Peyer's patch (tissue), 4 donors: ENCODE data around the gene NMUR1. TPM values are rescaled to one million over a fixed set of nuclear protein-coding genes. Genes with fewer than 3 reads are reported as not detected.

ENCODE experiments used
- DNase-seq, 3 donors: peaks; one replicate each; pipeline ENCODE4 v3.0.0-alpha.2; 2017 to 2019
- H3K27ac ChIP-seq, 4 donors: fragments of 200-600 bp; sonication (generic); one replicate each; pipeline ENCODE4 v1.5.1; 2016 to 2019
- H3K27me3 ChIP-seq, 2 donors: fragments of 200-600 bp; sonication (generic); one replicate each; pipeline ENCODE4 v1.5.1; 2019
- H3K36me3 ChIP-seq, 3 donors: fragments of 200-600 bp; sonication (generic); one replicate each; pipeline ENCODE4 v1.5.1; 2016 to 2019
- H3K4me1 ChIP-seq, 4 donors: fragments of 200-600 bp; sonication (generic); one replicate each; pipeline ENCODE4 v1.5.1; 2016 to 2019
- H3K4me3 ChIP-seq, 4 donors: fragments of 200-600 bp; sonication (generic); 1 replicate in 3 of 4; 2 replicates in 1 of 4; pipeline ENCODE4 v1.5.1; 2016 to 2019; ENCODE audit warnings: mild to moderate bottlenecking in 1 of 4
- H3K9me3 ChIP-seq, 4 donors: fragments of 200-600 bp; sonication (generic); one replicate each; pipeline ENCODE4 v1.5.1; 2016 to 2019; ENCODE audit warnings: mild to moderate bottlenecking in 1 of 4
- CTCF ChIP-seq, 6 experiments: fragments of 450-650 bp in 4 of 6; fragments of 200-600 bp in 2 of 6; sonication (generic) in 1 of 6; IDR thresholded peaks; one replicate each; pipeline ENCODE4 v1.5.1; 2017 to 2019; ENCODE audit warnings: antibody characterized with exemption in 6 of 6, mild to moderate bottlenecking in 3 of 6, moderate library complexity in 1 of 6
- POLR2A ChIP-seq, 2 donors: fragments of 450-650 bp; IDR thresholded peaks; one replicate each; pipeline ENCODE4 v1.5.1; 2017; ENCODE audit warnings: antibody characterized with exemption in 2 of 2, mild to moderate bottlenecking in 2 of 2, moderate library complexity in 2 of 2
- total RNA-seq, 4 donors: library from RNA; depleted of rRNA; stranded (reverse); fragments of >200 nt; gene quantifications; one replicate each; pipeline ENCODE4 v1.1.0, GENCODE V29; 2016

The NMUR1 gene
- total RNA-seq, 4 donors from 2014 or later = 0.53 to 3.1 (median 0.80) TPM; not detected in 1

DNA sequence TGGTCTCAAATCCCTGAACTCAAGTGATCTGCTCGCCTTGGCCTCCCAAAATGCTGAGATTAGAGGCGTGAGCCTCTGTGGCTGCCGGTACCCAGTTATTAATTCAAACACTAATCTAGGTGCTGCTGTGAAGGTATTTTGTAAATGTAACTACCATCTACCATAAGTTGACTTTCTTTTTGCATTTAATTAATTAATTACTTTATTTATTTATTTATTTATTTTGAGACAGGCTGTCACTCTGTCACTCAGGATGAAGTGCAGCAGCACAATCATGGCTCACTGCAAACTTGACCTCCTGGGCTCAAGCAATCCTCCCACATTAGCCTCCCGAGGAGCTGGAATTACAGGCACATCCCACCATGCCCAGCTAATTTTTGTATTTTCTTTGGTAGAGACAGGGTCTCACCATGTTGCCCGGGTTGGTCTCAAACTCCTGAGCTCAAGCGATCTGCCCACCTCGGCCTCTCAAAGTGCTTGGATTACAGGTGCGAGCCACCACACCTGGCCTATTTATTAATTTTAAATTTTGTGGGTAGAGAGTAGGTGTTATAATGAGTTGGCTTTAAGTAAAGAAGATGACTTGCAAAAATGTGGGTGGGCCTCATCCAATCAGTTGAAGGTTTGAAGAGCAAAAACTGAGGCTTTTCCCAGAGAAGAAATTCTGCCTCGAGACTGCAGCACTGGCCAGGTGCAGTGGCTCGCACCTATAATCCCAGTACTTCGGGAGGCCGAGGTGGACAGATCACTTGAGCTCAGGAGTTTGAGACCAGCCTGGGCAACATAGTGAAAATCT is 17.3 kb upstream of the NMUR1 start:
- Histone ChIP-seq H3K4me3 (no peak overlapping the region), H3K27ac (no peak overlapping the region), H3K4me1 (peaks cover 0 to 18% (median 7%) of the 10 kb centered on the region in 4 donors), H3K27me3 (no peaks in the 10 kb centered on the region), H3K36me3 (no peaks in the 10 kb centered on the region), H3K9me3 (no peaks in the 10 kb centered on the region)
- DNase-seq = no peak
- TF ChIP-seq POLR2A (IDR thresholded peaks at IDR 0.05) = no peak
- no peak for TF ChIP-seq CTCF (IDR thresholded peaks at IDR 0.05)

DNA sequence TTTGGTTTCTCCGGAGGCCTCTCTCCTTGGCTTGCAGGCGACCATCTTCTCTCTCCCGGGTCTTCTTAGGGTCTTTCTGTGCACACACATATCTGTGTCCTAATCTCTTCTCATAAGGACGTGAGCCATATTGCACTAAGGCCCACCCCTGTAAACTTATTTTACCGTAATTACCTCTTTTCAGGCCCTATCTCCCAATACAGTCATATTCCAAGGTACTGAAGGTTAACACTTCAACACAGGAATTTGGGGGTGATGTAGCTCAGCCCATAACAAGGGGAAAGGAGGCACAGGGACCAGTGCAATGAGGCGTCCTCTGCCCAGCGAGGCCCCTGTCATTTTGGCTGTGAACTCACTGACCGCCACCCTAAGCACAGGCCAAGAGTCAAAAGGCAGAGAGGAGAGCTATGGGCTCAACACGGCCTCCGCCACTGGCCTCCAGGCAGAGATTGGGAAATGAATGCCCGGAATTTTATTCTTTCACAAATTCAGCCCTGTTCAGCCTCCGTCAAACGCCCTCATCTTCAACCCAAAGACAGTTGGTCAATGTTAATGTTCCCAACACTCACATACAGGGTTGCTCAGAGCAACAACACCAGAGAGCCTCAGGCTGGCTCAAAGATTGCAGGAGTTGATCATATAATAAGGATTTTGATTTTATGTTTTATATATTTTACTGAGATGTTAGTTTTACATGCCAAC is 15.9 kb upstream of the NMUR1 start:
- peak overlapping the region in 3 of 4 donors; percentile 63 to 71 (median 66) for H3K27ac ChIP-seq
- peaks cover 0 to 18% (median 7%) of the 10 kb centered on the region in 4 donors for H3K4me1 ChIP-seq
- TF ChIP-seq CTCF (IDR thresholded peaks at IDR 0.05) = no peak
- no peak for TF ChIP-seq POLR2A (IDR thresholded peaks at IDR 0.05)
- no peak for DNase-seq
- H3K27me3 ChIP-seq = no peaks in the 10 kb centered on the region
- H3K36me3 ChIP-seq = no peaks in the 10 kb centered on the region
- no peak overlapping the region for H3K4me3 ChIP-seq
- H3K9me3 ChIP-seq = no peaks in the 10 kb centered on the region

DNA sequence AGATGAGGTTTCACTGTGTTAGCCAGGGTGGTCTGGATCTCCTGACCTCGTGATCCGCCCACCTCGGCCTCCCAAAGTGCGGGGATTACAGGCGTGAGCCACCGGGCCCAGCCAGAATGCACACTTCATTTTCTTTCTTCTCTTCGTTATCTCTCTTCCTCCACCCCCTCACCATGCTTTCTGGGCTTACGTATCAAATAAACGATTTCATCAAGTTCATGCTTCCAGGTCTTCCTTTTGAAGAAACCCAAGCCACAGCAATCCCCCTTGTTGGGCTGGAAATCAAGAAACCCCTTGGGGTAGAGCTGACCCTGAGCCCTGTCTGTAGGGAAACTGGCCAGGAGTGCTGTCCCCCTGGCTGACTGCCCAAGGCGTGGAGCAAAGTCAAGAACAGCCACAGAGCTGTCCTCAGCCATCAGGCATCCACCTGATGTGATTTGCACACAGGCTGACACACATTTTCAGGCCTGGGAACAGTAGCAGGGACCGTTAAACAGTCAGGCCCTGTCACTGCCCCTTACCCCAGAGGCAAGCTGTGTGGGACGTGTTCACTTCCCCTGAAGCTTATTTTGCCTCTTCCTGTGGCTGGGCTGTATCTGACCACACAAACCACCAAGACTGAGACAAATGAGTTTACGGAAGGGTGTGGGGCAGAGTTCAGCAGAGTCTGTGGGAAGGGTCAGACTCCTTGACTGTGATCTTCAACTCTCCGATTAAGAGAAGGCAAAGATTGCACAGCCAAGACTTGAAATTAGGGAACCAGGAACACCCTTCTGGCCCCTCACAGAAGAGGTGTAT is 15.1 kb upstream of the NMUR1 start:
- no peaks in the 10 kb centered on the region for H3K27me3 ChIP-seq
- no peak overlapping the region for H3K4me3 ChIP-seq
- H3K27ac ChIP-seq = peak overlapping the region; percentile 35 to 71 (median 64)
- H3K4me1 ChIP-seq = peaks cover 0 to 18% (median 7%) of the 10 kb centered on the region in 4 donors
- no peak for TF ChIP-seq CTCF (IDR thresholded peaks at IDR 0.05)
- DNase-seq = peak in 2 of 3 donors; percentile 76 to 88
- no peaks in the 10 kb centered on the region for H3K36me3 ChIP-seq
- H3K9me3 ChIP-seq = no peaks in the 10 kb centered on the region

DNA sequence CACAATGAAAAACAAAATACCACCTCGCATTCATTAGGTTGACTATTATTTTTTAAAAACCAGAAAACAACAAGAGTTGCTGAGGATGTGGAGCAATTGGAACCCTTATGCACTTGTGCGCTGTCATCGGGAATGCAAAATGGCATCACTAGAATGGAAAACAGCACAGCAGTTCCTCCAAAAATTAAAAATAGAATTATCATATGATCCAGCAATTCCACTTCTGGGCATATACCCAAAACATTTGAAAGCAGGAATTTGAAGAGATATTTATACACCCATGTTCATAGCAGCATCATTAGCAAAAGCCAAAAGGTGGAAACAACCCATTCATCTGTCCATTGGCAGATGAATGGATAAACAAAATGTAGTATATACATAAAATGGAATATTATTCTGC is 11.9 kb upstream of the NMUR1 start:
- H3K27me3 ChIP-seq = no peaks in the 10 kb centered on the region
- no peak for DNase-seq
- no peak for TF ChIP-seq CTCF (IDR thresholded peaks at IDR 0.05)
- no peak for TF ChIP-seq POLR2A (IDR thresholded peaks at IDR 0.05)
- H3K4me1 ChIP-seq = peaks cover 0 to 18% (median 7%) of the 10 kb centered on the region in 4 donors
- H3K9me3 ChIP-seq = no peaks in the 10 kb centered on the region
- peak overlapping the region in 2 of 4 donors; percentile 13 to 59 for H3K27ac ChIP-seq
- no peaks in the 10 kb centered on the region for H3K36me3 ChIP-seq
- H3K4me3 ChIP-seq = no peak overlapping the region

DNA sequence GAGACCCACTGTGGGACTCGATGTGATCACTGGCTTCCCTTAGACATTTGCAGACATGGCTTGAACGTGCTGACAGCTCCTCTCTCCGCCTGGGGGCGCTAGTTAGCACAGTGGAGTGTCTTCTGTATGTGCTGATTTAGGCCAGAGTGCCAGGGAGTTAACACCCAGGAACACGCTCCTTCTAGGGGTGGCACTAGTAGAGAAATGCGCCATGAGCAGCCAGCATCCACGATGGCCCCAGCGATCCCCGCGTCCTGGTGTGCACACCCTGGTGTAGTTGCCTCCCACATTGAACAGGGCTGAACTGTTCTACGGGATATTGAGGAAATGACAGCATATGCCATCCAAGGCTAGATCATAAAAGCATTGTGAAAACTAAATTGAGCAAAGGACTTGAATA is 11.4 kb upstream of the NMUR1 start:
- TF ChIP-seq CTCF (IDR thresholded peaks at IDR 0.05) (no peak), POLR2A (IDR thresholded peaks at IDR 0.05) (no peak)
- H3K36me3 ChIP-seq = no peaks in the 10 kb centered on the region
- peak overlapping the region in 2 of 4 donors; percentile 13 to 59 for H3K27ac ChIP-seq
- DNase-seq = no peak
- H3K4me1 ChIP-seq = peaks cover 0 to 18% (median 7%) of the 10 kb centered on the region in 4 donors
- no peaks in the 10 kb centered on the region for H3K9me3 ChIP-seq
- no peak overlapping the region for H3K4me3 ChIP-seq
- no peaks in the 10 kb centered on the region for H3K27me3 ChIP-seq
